Endometrium (tissue), 2 donors: ENCODE results near the gene DENND1A.
"Not testable (repeated sequence)": the region's sequence is repeated elsewhere in the genome, so short reads cannot be mapped to it uniquely, and the experiment has no call there.

ENCODE experiments used
- FAIRE-seq: peaks from 2 replicates; lab custom pipeline; 2012; peaks lifted over from hg19 to GRCh38; lab: Jason Lieb, UNC
- donor health status: control.
- donor health status: control.

Gene DENND1A

GRCh38 chr9:123929870-123930831 is at the start of gene DENND1A:
TSS of gene DENND1A (minus strand) at chr9:123930126. CDS start at chr9:123929905, 221 bp downstream.
- no peak for FAIRE-seq

GRCh38 chr9:123978981-123979380 is 49.1 kb upstream of the DENND1A start:
- FAIRE-seq, result no peak

GRCh38 chr9:123976579-123976978 is 46.7 kb upstream of the DENND1A start:
- FAIRE-seq, result not testable (repeated sequence)

- no peak for FAIRE-seq
These were observed 45.9 kb upstream of the DENND1A start for GRCh38 chr9:123975871-123976270.

GRCh38 chr9:123974471-123974870 is 44.5 kb upstream of the DENND1A start:
- no peak for FAIRE-seq

- FAIRE-seq, result no peak
These were observed 43.8 kb upstream of the DENND1A start for GRCh38 chr9:123973590-123974223.

- no peak for FAIRE-seq
These were observed 42.7 kb upstream of the DENND1A start for GRCh38 chr9:123972618-123973017.

GRCh38 chr9:123967323-123967722 is 37.4 kb upstream of the DENND1A start:
- no peak for FAIRE-seq

GRCh38 chr9:123965801-123966686 is 36.1 kb upstream of the DENND1A start:
- FAIRE-seq, result no peak

- FAIRE-seq, result no peak
These were observed 34.8 kb upstream of the DENND1A start for GRCh38 chr9:123964761-123965160.

GRCh38 chr9:123960965-123961364 is 31.0 kb upstream of the DENND1A start:
- FAIRE-seq, result no peak

GRCh38 chr9:123960366-123960765 is 30.4 kb upstream of the DENND1A start:
- no peak for FAIRE-seq

- no peak for FAIRE-seq
These were observed 29.9 kb upstream of the DENND1A start for GRCh38 chr9:123959787-123960186.

- FAIRE-seq, result no peak
These were observed 27.8 kb upstream of the DENND1A start for GRCh38 chr9:123957731-123958130.

GRCh38 chr9:123957168-123957721 is 27.3 kb upstream of the DENND1A start:
- no peak for FAIRE-seq

GRCh38 chr9:123955637-123956036 is 25.7 kb upstream of the DENND1A start:
- FAIRE-seq, result no peak

GRCh38 chr9:123954518-123955280 is 24.8 kb upstream of the DENND1A start:
- no peak for FAIRE-seq

GRCh38 chr9:123952641-123953495 is 22.9 kb upstream of the DENND1A start:
- no peak for FAIRE-seq

- no peak for FAIRE-seq
These were observed 18.4 kb upstream of the DENND1A start for GRCh38 chr9:123948286-123948685.

GRCh38 chr9:123947326-123947725 is 17.4 kb upstream of the DENND1A start:
- no peak for FAIRE-seq
